Psoas muscle (tissue), 8 donors: Measurements from ENCODE around the gene SCYGR3. TPM values are rescaled to one million over a fixed set of nuclear protein-coding genes. Genes with fewer than 3 reads are reported as not detected.

Source experiments
- ATAC-seq, 4 donors: fragments of 200-7000 bp; cut with Tn5 transposase; one replicate each; pipeline ENCODE4 v1.9.1; 2020; ENCODE audit warnings: moderate library complexity in 3 of 4, mild to moderate bottlenecking in 2 of 4
- DNase-seq, 2 donors: peaks; one replicate each; pipeline ENCODE4 v3.0.0-alpha.2; 2020
- H3K27ac ChIP-seq: fragments of 200-600 bp; one replicate; pipeline ENCODE4 v1.8.0; 2022
- H3K27me3 ChIP-seq, 3 donors: fragments of 200-600 bp in 1 of 3; one replicate each; pipeline versions ENCODE4 v1.6.1 to v1.8.0; 2013 to 2022; ENCODE audit warnings: low read length in 2 of 3, mild to moderate bottlenecking in 2 of 3, moderate library complexity in 1 of 3; ENCODE audit not compliant: insufficient read depth in 3 of 3
- H3K36me3 ChIP-seq, 2 donors: fragments of 200-600 bp in 1 of 2; one replicate each; pipeline versions ENCODE4 v1.6.1 to v1.8.0; 2013 to 2022; ENCODE audit warnings: low read depth in 1 of 2, mild to moderate bottlenecking in 1 of 2, moderate library complexity in 1 of 2; ENCODE audit not compliant: insufficient read depth in 1 of 2
- H3K4me1 ChIP-seq: fragments of 200-600 bp; one replicate; pipeline ENCODE4 v1.8.0; 2022
- H3K4me3 ChIP-seq: fragments of 200-600 bp; one replicate; pipeline ENCODE4 v1.8.0; 2022; ENCODE audit warnings: mild to moderate bottlenecking
- H3K9me3 ChIP-seq: fragments of 200-600 bp; one replicate; pipeline ENCODE4 v1.8.0; 2022
- WGBS, 3 donors: extraction: QIAGEN DNeasy Blood & Tissue Kit; methylation state at CpG; one replicate each; pipeline versions ENCODE4 v1.1.6 to v1.1.7; 2013; 5-methylcytosine and 5-hydroxymethylcytosine counted together
- intact Hi-C, 2 donors: fragments of 100-400 bp; cut with DNase I; formaldehyde crosslinking; loops; one replicate each; pipeline versions ENCODE4 v1.11.0 to v1.14.2; 2022
- polyA plus RNA-seq, 3 donors: library from polyadenylated mRNA; stranded (reverse); fragments of 200-250 nt; gene quantifications; one replicate each; pipeline ENCODE4 v1.2.3, GENCODE V29; 2013
- total RNA-seq, 4 donors: library from RNA; stranded (reverse); fragmentation: NEBNext Ultra II Directional in 2 of 4; extraction: Animal tissue kit (Norgen Biotek cat#: 25700) in 2 of 4; gene quantifications; one replicate each; pipeline versions ENCODE4 v1.2.1 to v1.2.4, GENCODE V29; 2021 to 2023
- TF ChIP-seq, protein P1 (sequence below): fragments of 200-600 bp; IDR thresholded peaks from one replicate; pipeline ENCODE4 v1.8.0; 2022; ENCODE audit warnings: antibody characterized with exemption
- donor health status: healthy with polysubstance abuse.
- donor health status: DM: no; HTN: no; CAD: no; lungs with moderate emphysema.
- donor health status: Bipolar disorder and iron deficiency.
- donor health status: healthy.
- donor health status: DM: yes; HTN: yes; CAD: no.
- donor health status: DM: no; HTN: no; CAD: no.
- donor health status: DM: no; HTN: no; CAD: no.
- donor health status: DM: yes; HTN: yes; CAD: no.

The SCYGR3 gene
- total and polyA plus RNA-seq, 7 donors = not detected

DNA sequence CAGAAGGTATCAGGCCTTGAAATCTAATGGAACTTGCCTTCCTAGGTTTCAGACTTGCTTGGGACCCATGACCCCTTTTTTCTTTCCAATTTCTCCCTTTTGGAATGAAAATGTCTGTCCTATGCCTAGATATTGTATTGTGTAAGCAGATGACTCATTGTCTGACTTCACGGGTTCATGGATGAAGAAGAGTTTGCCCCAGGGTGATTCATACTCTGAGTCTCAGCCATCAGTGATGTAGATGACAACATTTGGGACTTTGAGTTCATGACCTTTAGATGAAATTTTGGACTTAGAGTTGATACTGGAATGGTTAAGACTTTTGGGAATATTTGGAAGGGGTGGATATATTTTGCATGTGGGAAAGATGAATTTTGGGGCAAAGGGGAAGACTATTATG lies 40.8 kb upstream of the SCYGR3 start:
- TF ChIP-seq, protein P1, sequence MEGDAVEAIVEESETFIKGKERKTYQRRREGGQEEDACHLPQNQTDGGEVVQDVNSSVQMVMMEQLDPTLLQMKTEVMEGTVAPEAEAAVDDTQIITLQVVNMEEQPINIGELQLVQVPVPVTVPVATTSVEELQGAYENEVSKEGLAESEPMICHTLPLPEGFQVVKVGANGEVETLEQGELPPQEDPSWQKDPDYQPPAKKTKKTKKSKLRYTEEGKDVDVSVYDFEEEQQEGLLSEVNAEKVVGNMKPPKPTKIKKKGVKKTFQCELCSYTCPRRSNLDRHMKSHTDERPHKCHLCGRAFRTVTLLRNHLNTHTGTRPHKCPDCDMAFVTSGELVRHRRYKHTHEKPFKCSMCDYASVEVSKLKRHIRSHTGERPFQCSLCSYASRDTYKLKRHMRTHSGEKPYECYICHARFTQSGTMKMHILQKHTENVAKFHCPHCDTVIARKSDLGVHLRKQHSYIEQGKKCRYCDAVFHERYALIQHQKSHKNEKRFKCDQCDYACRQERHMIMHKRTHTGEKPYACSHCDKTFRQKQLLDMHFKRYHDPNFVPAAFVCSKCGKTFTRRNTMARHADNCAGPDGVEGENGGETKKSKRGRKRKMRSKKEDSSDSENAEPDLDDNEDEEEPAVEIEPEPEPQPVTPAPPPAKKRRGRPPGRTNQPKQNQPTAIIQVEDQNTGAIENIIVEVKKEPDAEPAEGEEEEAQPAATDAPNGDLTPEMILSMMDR = no peak
- no peaks in the 10 kb centered on the region for H3K4me1 ChIP-seq
- WGBS, 3 donors = 9 to 19% (median 15%) methylated on average over 1 of the region's 1 CpG
- no peak overlapping the region for H3K27ac ChIP-seq
- DNase-seq (no peak), ATAC-seq (peak; percentile 42 to 80 (median 68))
- no peaks in the 10 kb centered on the region for H3K9me3 ChIP-seq
- intact Hi-C loops = loop anchor here in 1 of 2 donors (5.0 kb wide), 1 partner anchor 112 kb away; no protein-coding TSS in a partner anchor
- no peaks in the 10 kb centered on the region for H3K36me3 ChIP-seq
- H3K4me3 ChIP-seq = no peak overlapping the region
- H3K27me3 ChIP-seq = no peaks in the 10 kb centered on the region

DNA sequence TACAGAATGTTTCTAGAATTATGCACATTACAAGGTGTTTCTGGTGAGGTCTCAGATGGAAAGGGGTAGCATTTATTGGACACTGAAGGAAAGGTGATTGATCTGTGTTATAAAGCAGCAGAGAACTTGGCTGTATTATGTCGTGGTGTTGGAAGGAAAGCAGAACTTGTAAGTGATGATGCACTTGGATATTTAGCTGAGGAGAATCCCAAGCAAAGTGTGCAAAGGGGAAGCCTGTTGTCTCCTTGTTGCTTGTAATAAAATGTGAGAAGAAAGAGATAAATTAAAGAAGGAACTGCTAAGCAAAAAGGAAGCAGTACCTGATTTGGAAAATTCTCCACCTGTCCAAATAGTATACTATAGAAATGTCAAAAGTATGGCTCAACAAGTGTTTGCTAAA lies 39.8 kb upstream of the SCYGR3 start:
- H3K9me3 ChIP-seq = no peaks in the 10 kb centered on the region
- no peaks in the 10 kb centered on the region for H3K36me3 ChIP-seq
- no peak overlapping the region for H3K27ac ChIP-seq
- ATAC-seq (no peak), DNase-seq (no peak)
- TF ChIP-seq, protein P1 = no peak
- H3K4me1 ChIP-seq = no peaks in the 10 kb centered on the region
- 57 to 69% (median 68%) methylated on average over 1 of the region's 1 CpG for WGBS, 3 donors
- H3K4me3 ChIP-seq = no peak overlapping the region
- H3K27me3 ChIP-seq = no peaks in the 10 kb centered on the region
- intact Hi-C loops = no loop called here

DNA sequence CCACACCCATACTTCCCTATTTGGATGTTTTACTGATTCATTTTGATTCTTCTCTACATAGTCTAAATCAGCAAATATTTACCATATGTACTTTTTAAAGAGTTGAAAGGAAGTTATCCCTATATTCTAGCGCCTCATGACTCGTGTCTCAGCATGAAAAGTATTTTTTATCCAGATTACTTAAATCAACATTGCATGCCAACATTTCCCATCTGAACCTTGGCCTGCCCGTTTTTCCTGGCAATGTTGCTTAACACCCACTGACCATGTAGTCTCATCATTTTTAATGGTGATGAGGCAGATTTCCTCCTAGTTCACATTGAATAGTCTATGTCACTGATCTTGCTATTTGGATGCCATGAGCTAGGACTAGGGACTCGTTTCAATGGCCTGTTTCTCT lies 38.8 kb upstream of the SCYGR3 start:
- Histone ChIP-seq H3K27me3 (no peaks in the 10 kb centered on the region), H3K4me1 (no peaks in the 10 kb centered on the region), H3K4me3 (no peak overlapping the region), H3K9me3 (no peaks in the 10 kb centered on the region), H3K27ac (no peak overlapping the region), H3K36me3 (no peaks in the 10 kb centered on the region)
- no peak for DNase-seq
- intact Hi-C loops = no loop called here
- 17 to 41% (median 36%) methylated on average over 4 of the region's 4 CpGs for WGBS, 3 donors
- no peak for ATAC-seq
- TF ChIP-seq, protein P1 = no peak

DNA sequence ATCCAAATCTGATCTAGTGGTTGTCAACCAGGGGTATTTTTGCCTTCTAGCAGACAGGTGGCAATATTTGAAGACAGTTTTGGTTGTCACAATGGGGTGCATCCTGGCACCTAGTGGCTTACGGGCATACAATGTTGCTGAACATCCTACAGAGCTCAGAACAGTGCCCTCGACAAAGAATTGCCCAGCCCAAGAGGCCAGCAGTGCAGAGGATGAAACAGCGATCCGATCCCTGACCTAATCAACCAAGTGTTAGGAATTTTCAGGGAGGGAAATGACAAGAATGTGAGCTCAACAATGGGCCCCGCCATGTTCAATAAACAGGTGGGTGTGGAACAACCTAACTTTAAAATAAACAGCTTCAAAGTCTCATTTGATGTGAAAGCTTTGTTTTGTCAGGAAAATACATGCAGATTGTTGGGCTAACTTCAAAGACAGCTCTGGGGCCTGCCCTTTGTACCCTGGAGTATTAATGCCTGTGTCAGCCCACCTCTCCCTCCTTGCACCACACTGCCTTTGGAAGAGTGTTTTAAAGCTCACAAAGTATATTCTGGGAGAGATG lies 29.4 kb upstream of the SCYGR3 start:
- no peak overlapping the region for H3K27ac ChIP-seq
- intact Hi-C loops = no loop called here
- no peak overlapping the region for H3K4me3 ChIP-seq
- no peaks in the 10 kb centered on the region for H3K4me1 ChIP-seq
- no peaks in the 10 kb centered on the region for H3K36me3 ChIP-seq
- TF ChIP-seq, protein P1 = no peak
- DNase-seq (no peak), ATAC-seq (no peak)
- no peaks in the 10 kb centered on the region for H3K9me3 ChIP-seq
- 65 to 81% (median 79%) methylated on average over 5 of the region's 5 CpGs for WGBS, 3 donors
- no peaks in the 10 kb centered on the region for H3K27me3 ChIP-seq

DNA sequence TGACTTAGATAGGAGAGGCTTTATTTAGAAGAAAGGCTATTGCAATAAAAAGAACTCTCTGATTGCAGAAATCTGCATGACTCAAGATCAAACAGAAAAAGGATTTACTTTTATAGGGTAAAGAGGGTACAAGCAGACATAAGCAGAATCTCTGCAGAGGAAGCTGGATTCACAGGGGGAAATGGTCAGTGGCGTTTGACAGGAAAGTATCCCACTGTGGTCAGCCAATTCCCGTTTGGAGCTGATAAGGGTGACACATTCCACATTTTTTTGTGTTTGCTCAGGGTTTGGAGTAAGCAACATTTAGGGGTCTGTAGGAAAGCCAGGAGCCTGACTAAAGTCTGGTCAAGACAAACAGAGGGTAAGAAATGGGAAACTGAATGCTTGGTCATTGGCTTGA lies 28.0 kb upstream of the SCYGR3 start:
- Histone ChIP-seq H3K27ac (no peak overlapping the region), H3K9me3 (no peaks in the 10 kb centered on the region), H3K36me3 (no peaks in the 10 kb centered on the region), H3K4me3 (no peak overlapping the region), H3K27me3 (no peaks in the 10 kb centered on the region), H3K4me1 (no peaks in the 10 kb centered on the region)
- WGBS, 3 donors = 15 to 16% (median 16%) methylated on average over 2 of the region's 2 CpGs
- TF ChIP-seq, protein P1 = no peak
- intact Hi-C loops = no loop called here
- DNase-seq (no peak), ATAC-seq (no peak)
